ENCODE measurements around the gene TBC1D22A.
A peak's percentile ranks its signal among the peaks of the same experiment; 100 is the strongest.

TBC1D22A gene

DNA sequence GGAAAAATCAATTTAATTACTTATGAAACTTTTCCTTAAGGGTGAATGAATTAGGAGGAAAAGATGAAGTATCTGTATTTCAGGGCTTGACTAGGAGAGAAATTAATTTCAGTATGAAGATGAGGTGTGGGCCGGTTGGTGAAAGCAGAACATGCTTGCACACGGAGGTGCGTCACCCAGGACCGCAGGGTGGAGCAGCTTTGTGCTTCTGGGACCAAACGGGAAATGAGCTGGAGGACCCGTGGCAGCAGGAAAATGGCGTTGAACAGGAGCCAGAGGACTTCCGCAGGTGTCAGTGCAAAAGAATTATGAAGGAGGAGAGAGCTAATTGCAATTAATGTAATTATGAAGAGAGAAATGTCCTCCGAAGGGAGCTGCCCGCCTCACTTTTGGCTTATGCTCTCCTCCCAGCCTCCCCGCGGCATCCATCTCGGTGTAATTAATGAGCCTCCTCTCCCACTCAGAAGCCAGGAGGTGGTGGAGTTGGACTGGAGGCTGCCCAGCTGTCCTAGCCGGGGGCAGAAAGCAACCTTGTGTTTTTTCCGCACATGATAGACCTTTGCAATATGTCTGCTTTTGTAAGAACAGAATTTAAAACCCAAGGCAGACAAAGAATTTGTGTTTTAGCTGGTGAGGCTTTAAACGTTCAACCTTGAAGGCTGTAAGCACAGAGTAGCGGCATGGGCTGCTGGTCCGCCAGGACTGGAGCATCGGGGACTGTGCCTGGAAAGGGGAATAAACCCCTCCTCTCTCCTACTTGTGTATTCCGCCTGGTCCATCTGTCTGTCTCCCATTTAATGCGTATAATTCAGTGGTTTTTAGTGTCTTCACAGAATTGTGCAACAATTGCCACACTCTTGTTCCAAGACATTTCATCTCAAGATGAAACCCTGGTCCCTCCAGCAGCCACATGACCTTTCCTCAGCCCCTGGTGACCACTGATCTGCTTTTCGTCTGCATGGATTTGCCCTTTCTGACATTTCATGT lies 180.6 kb downstream of the TBC1D22A start:
- Mint-ChIP-seq H3K27ac (no peak overlapping the region), H3K9me3 (no peaks in the 10 kb centered on the region), H3K36me3 (ENCODE audit: low read depth) (no peaks in the 10 kb centered on the region), H3K4me3 (no peak overlapping the region), H3K27me3 (ENCODE audit: low read depth) (no peaks in the 10 kb centered on the region), H3K4me1 (ENCODE audit: low read depth) (peaks cover 6% of the 10 kb centered on the region)

DNA sequence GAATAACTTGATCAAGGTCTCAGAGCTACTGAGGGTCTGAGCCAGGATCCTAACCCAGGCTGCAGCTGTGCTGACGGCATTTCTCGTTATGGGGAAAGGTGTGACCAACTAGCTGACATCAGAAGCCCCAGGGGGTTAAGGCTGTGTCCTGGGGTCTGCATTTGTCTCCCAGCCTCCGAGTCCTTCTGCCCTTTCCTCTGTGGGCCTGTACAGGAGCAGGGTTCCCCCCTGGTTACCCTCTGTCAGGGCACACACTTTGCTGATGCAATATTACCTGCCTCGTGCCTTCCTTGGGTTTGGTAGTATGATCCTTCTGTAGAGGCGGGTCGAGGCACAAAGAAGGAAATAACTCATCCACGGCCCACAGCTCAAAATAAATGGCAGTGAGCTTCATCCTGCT lies 183.0 kb downstream of the TBC1D22A start:
- H3K4me3 Mint-ChIP-seq = no peak overlapping the region
- peaks cover under 1% of the 10 kb centered on the region for H3K36me3 Mint-ChIP-seq (ENCODE audit: low read depth)
- H3K4me1 Mint-ChIP-seq (ENCODE audit: low read depth) = peaks cover 6% of the 10 kb centered on the region
- no peak overlapping the region for H3K27ac Mint-ChIP-seq
- no peaks in the 10 kb centered on the region for H3K9me3 Mint-ChIP-seq
- no peaks in the 10 kb centered on the region for H3K27me3 Mint-ChIP-seq (ENCODE audit: low read depth)

DNA sequence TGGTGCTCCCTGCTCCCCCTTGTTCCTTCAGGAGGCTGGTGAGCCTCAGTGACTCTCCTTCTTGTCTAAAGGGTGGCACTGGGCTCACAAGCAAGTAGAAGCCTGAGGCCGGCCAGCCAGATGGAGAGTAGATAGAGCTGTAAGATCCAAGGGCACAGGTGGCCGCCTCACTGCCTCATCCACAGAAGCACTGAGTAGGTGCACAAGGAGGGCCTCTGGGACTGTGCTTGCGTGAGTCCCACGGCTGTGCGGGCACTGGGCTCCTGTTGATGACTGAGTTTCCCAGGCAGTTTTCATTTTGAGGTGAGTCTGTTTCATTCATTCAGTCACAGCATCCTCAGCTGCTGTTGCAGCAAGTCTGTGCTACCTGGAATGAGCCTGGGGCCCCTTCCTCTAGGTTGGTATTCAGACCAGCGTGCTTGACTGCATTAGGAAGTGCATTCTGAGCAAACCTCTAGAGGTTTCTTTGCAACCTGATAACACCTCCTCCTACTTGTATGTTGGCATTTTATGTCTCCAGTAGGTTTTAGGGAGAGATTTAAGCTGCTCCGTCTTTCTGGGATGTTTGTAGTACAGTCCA lies 184.0 kb downstream of the TBC1D22A start:
- H3K4me1 Mint-ChIP-seq (ENCODE audit: low read depth) = peaks cover 6% of the 10 kb centered on the region
- no peak overlapping the region for H3K27ac Mint-ChIP-seq
- no peak overlapping the region for H3K4me3 Mint-ChIP-seq
- peaks cover 2% of the 10 kb centered on the region for H3K36me3 Mint-ChIP-seq (ENCODE audit: low read depth)
- no peaks in the 10 kb centered on the region for H3K9me3 Mint-ChIP-seq
- H3K27me3 Mint-ChIP-seq (ENCODE audit: low read depth) = no peaks in the 10 kb centered on the region

DNA sequence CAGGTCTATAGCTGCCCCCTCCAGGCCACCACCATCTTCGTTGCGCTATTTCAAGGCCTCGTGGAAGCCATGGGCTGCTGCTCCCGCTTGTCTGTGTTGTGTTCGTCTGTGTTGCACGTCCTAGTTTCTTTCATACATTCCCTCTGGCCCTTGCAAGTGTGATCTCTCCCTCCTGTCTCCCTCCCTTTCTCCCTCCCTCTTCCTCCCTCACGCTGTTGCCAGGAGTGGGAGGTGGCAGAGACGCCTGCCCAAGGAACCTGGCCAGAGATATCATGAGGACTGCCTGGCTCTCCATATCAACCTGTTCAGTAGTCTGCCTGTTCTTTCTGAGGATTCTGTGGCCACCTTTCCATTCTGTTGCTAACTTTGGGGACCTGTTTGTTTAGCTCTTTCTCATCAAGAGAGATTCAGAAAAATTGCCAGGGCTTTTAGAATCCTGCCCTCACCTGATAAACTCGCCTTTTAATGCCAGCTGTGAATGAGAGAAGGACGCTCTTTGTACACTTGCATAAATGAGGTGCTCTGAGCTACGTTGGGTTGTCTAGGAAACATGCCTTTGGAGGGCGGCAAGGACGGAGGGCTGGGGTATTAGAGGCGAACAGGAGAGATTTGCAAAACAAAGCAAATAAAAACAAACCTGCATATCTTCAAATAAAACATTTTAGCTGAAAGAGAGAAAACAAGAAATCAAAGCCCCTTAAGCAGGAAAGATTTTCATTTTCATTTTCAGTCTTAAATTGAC lies 185.2 kb downstream of the TBC1D22A start:
- peaks cover 2% of the 10 kb centered on the region for H3K36me3 Mint-ChIP-seq (ENCODE audit: low read depth)
- H3K4me1 Mint-ChIP-seq (ENCODE audit: low read depth) = peaks cover 6% of the 10 kb centered on the region
- peak overlapping the region; percentile 41 for H3K27ac Mint-ChIP-seq
- no peaks in the 10 kb centered on the region for H3K9me3 Mint-ChIP-seq
- no peak overlapping the region for H3K4me3 Mint-ChIP-seq
- H3K27me3 Mint-ChIP-seq (ENCODE audit: low read depth) = no peaks in the 10 kb centered on the region

DNA sequence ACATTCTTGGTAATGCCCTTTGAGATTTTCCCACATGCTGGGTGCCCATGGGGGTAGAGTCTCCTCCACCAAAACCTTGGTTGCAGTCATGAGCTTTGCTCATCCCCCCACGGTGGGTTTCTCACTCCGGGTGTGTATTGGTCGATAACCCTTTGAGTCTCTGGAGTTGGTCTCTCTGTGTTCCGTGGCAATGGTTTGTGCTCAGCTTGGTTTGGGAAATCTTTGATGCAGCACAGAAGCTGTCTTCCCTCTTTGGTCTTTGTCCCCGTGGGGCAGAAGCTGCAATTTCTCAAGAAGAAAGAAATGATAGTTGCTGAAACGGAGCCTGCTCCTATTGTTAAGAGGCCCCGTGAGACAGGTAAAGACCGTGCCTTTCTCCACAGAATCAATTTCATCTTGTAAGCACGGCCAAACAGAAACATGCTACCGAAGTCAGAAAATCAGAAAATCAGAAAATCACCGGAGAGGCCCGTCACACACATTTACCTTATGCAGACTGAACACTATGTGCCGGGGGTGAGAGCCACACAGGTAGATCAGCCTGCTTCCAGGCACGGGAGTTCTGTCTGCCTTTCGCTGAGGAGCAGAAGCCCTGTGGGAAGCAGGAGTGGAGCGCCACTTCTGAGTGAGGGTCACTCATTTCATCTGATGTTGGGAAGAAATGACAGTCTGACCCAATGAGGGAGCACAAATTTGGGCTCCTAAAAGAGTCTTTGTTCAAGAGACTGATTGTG lies 186.1 kb downstream of the TBC1D22A start:
- no peak overlapping the region for H3K4me3 Mint-ChIP-seq
- no peaks in the 10 kb centered on the region for H3K27me3 Mint-ChIP-seq (ENCODE audit: low read depth)
- H3K27ac Mint-ChIP-seq = no peak overlapping the region
- H3K4me1 Mint-ChIP-seq (ENCODE audit: low read depth) = peaks cover 6% of the 10 kb centered on the region
- H3K36me3 Mint-ChIP-seq (ENCODE audit: low read depth) = peaks cover 2% of the 10 kb centered on the region
- H3K9me3 Mint-ChIP-seq = no peaks in the 10 kb centered on the region

DNA sequence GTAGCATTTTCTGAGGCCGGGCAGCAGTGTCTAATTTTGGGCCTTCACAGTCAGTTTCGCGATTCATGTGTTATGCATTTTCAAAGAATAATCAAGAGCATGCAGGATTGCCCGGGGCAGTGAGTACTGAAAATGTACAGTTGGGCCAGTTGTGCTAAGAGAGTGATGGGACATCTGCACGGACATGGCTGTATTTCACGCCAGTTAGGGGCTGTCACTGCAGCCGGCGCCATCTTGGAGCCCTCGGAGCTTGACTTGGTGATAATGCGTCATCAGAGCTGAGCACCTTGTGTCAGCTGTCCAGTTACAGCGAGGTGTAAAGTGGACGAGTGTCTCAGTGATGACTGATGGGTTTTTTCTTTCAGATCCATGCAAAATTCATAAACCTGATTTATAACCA lies 188.9 kb downstream of the TBC1D22A start:
- Mint-ChIP-seq H3K4me1 (ENCODE audit: low read depth) (peaks cover 6% of the 10 kb centered on the region), H3K36me3 (ENCODE audit: low read depth) (peaks cover 2% of the 10 kb centered on the region), H3K4me3 (no peak overlapping the region), H3K27ac (no peak overlapping the region), H3K9me3 (no peaks in the 10 kb centered on the region), H3K27me3 (ENCODE audit: low read depth) (no peaks in the 10 kb centered on the region)

DNA sequence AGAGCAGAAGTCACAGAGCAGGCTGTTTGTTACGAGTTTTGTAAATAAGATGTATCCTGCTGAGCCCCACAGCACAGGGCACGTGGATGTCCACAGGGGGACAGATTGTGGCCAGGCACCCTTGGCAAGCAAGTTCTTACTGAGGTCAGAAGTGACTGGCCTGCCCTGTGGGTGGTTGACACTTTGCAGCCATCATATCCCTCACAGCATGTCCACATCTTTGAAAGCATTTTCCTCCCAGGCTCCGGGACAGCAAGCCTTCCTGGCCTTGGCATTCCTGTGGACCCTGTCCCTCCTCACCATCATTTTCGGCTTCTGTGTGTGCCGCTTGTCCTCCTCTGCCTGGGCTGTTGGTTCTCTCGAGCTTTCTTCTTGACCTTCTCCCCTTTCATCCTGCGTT lies 189.5 kb downstream of the TBC1D22A start:
- Mint-ChIP-seq H3K9me3 (no peaks in the 10 kb centered on the region), H3K4me3 (no peak overlapping the region), H3K27me3 (ENCODE audit: low read depth) (no peaks in the 10 kb centered on the region), H3K27ac (no peak overlapping the region), H3K36me3 (ENCODE audit: low read depth) (peaks cover 2% of the 10 kb centered on the region), H3K4me1 (ENCODE audit: low read depth) (peaks cover 6% of the 10 kb centered on the region)

DNA sequence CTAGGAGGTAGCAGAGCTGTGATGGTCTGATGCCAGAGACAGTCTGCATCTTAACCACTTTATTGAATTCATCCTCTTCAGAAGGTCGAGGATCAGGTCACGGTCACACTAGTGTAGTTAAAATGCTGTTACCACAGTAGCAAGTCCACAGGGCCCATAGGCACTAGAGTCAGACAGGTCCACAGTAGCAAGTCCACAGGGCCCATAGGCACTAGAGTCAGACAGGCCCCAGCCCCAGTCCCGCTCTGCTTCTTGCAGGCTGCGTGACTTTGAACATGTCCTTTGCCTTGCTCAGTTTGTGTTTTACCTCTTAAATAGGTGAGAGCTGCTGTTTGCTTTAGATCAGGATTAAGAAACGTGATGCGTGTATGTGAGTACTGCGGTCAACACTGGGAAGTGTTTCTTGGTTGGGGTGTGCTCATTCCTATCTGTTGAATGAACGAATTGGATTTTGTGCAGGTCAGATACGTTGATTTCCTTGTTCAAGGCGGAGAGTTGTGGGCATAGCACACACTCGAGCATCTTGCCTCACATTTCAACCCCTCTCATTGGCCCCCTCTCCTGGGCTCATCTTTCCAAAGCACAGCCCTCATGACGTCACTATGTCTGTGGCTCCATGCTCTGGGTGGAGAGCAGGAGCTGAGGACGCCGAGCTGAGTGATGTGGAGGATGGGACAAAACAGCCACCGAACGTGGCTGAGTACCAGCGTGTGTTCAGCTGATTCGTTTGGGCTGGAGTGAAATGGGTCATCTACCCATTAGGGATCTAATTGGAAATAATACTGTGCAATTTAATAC lies 191.7 kb downstream of the TBC1D22A start:
- H3K36me3 Mint-ChIP-seq (ENCODE audit: low read depth) = peaks cover 3% of the 10 kb centered on the region
- no peak overlapping the region for H3K4me3 Mint-ChIP-seq
- H3K27ac Mint-ChIP-seq = no peak overlapping the region
- H3K27me3 Mint-ChIP-seq (ENCODE audit: low read depth) = no peaks in the 10 kb centered on the region
- H3K4me1 Mint-ChIP-seq (ENCODE audit: low read depth) = no peaks in the 10 kb centered on the region
- H3K9me3 Mint-ChIP-seq = no peaks in the 10 kb centered on the region

DNA sequence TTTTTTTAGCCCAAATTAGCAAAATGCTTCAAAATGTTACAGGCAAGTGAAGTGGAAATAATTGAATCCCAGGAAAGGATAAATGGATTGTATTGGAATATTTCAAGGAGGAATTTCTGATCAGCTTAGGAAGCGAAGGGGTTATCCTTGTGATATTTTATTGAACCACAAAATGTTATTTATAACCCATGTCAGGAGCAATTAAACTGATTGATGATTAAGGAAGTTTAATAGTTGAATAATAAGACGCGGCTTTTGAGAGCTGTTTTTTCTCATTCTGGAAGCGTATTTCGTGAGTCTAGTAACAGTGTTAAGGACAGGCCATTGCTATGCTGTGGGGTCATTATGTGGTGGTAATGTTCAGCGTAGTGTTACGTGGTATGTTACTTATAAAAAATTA lies 192.3 kb downstream of the TBC1D22A start:
- no peak overlapping the region for H3K27ac Mint-ChIP-seq
- no peaks in the 10 kb centered on the region for H3K4me1 Mint-ChIP-seq (ENCODE audit: low read depth)
- peaks cover 3% of the 10 kb centered on the region for H3K36me3 Mint-ChIP-seq (ENCODE audit: low read depth)
- no peaks in the 10 kb centered on the region for H3K27me3 Mint-ChIP-seq (ENCODE audit: low read depth)
- H3K4me3 Mint-ChIP-seq = no peak overlapping the region
- no peaks in the 10 kb centered on the region for H3K9me3 Mint-ChIP-seq

DNA sequence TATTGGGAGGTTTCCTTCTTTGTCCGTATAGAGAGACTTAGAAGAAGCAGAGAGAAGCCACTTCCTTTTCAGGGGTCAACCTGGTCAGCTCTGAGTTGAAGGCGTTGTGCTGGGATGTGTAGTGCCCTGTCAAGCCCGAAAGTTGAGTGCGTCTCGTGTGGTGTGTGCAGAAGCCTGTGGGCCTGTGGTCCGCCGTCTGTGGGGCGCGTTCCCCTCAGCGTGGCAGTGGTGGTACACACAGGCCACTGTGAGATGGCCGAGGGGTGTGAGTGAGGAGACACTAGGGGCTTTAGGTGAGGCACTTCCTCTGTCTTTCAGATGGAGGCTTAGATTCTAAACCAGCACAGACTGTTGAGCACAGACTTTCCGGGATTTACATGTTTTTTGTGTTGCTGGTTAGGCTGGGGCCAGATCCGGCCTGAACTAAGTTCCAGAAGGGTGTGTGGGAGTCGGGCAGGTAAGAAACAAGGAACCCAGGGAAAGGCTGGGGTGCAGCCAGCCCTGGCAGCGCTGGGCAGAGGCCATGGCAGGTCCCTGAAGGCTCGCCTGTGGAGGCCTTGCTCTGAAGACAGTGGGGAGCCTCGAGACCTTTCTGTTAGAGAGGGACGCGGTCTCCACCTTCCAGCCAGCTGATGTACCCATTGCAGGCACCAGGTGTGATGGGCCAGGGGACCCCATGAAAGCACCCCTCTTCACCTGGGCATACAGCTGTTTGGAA lies 194.2 kb downstream of the TBC1D22A start:
- Mint-ChIP-seq H3K4me1 (ENCODE audit: low read depth) (no peaks in the 10 kb centered on the region), H3K27ac (no peak overlapping the region), H3K4me3 (no peak overlapping the region), H3K27me3 (ENCODE audit: low read depth) (no peaks in the 10 kb centered on the region), H3K36me3 (ENCODE audit: low read depth) (peaks cover 2% of the 10 kb centered on the region), H3K9me3 (no peaks in the 10 kb centered on the region)

DNA sequence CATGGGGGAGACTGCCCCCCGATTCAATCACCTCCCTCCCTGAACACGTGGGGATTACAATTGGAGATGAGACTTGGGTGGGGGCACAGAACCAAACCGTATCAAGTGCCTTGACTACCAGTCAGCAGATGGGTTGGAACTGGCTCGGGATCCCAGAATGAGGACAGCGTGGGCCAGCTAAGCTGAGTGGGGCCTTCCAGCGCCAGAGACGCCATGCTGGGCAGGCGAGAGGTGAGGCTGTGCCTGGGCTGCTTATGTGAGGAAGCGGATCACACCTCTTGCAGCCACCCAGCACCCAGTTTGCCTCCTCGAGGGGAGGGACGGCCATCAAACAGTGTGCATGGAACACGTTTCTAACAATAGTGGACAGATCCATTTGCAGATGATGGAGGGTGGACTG lies 195.1 kb downstream of the TBC1D22A start:
- Mint-ChIP-seq H3K4me3 (no peak overlapping the region), H3K27me3 (ENCODE audit: low read depth) (no peaks in the 10 kb centered on the region), H3K36me3 (ENCODE audit: low read depth) (peaks cover 2% of the 10 kb centered on the region), H3K27ac (no peak overlapping the region), H3K4me1 (ENCODE audit: low read depth) (no peaks in the 10 kb centered on the region), H3K9me3 (no peaks in the 10 kb centered on the region)

DNA sequence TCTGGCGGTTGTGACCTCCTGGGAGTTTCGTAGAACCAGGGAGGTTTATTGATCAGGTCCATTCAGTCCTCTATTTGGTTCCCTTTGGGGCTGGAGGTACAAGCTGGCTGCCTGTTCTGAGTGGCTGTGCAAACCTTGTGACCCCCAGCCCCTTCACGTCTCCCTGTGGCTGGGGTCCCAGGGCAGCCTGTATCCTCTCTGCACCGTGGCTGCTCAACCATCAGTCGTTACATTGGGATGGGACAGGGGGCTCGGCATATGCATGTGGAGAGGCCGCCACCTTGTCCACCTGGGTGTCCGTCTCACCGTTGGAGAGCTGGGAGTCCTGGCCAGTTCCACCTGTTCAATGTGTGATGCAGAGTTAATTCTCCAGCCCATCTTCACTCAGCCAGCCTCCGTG lies 195.7 kb downstream of the TBC1D22A start:
- no peaks in the 10 kb centered on the region for H3K4me1 Mint-ChIP-seq (ENCODE audit: low read depth)
- peaks cover 2% of the 10 kb centered on the region for H3K36me3 Mint-ChIP-seq (ENCODE audit: low read depth)
- no peaks in the 10 kb centered on the region for H3K9me3 Mint-ChIP-seq
- H3K27me3 Mint-ChIP-seq (ENCODE audit: low read depth) = no peaks in the 10 kb centered on the region
- no peak overlapping the region for H3K4me3 Mint-ChIP-seq
- no peak overlapping the region for H3K27ac Mint-ChIP-seq

DNA sequence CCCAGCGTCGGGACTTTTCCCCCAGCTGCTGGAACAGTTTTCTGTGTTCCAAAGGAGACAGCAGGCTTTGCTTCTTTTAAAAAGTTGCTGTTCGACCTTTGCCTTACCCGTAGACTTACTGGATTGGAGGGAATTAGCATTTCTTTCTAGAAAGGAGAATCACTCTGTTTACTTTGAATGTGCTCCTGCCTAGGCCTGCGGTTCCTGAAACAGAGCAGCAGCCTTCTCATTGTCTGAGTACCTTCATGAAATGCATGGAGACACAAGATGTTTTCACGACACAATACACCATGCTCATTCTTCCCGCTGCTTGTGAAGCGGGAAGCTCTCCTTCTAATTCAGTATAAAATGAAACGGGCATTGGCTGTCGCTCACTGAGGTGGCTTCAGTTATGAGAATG lies 196.2 kb downstream of the TBC1D22A start:
- Mint-ChIP-seq H3K27me3 (ENCODE audit: low read depth) (no peaks in the 10 kb centered on the region), H3K9me3 (no peaks in the 10 kb centered on the region), H3K4me3 (no peak overlapping the region), H3K27ac (no peak overlapping the region), H3K4me1 (ENCODE audit: low read depth) (no peaks in the 10 kb centered on the region), H3K36me3 (ENCODE audit: low read depth) (peaks cover 2% of the 10 kb centered on the region)

Data from T-helper 1 cell treated with Interleukin-12 subunit alpha and Interleukin-12 subunit beta and Interleukin-4 antibody, amounts not matched to agents 30 μg/mL and 1 μg/mL, for 36 hours (primary cell).